AG09319 (cell line): Measurements from ENCODE around the gene TP53INP2.

ENCODE experiments used
- DNase-seq: peaks from one replicate; pipeline ENCODE4 v3.0.0-alpha.2; 2010; ENCODE audit warnings: low read depth; ENCODE audit errors: extremely low read depth
- TF ChIP-seq, protein P1 (sequence below): IDR thresholded peaks from 2 replicates; pipeline ENCODE4 v1.5.1; 2011; ENCODE audit warnings: low read depth, mild to moderate bottlenecking, inconsistent platforms, low read length, moderate library complexity

Gene TP53INP2

GRCh38 chr20:34754611-34755010 lies 50.5 kb downstream of the TP53INP2 start:
- no peak for DNase-seq
- TF ChIP-seq, protein P1, sequence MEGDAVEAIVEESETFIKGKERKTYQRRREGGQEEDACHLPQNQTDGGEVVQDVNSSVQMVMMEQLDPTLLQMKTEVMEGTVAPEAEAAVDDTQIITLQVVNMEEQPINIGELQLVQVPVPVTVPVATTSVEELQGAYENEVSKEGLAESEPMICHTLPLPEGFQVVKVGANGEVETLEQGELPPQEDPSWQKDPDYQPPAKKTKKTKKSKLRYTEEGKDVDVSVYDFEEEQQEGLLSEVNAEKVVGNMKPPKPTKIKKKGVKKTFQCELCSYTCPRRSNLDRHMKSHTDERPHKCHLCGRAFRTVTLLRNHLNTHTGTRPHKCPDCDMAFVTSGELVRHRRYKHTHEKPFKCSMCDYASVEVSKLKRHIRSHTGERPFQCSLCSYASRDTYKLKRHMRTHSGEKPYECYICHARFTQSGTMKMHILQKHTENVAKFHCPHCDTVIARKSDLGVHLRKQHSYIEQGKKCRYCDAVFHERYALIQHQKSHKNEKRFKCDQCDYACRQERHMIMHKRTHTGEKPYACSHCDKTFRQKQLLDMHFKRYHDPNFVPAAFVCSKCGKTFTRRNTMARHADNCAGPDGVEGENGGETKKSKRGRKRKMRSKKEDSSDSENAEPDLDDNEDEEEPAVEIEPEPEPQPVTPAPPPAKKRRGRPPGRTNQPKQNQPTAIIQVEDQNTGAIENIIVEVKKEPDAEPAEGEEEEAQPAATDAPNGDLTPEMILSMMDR = no peak

DNA sequence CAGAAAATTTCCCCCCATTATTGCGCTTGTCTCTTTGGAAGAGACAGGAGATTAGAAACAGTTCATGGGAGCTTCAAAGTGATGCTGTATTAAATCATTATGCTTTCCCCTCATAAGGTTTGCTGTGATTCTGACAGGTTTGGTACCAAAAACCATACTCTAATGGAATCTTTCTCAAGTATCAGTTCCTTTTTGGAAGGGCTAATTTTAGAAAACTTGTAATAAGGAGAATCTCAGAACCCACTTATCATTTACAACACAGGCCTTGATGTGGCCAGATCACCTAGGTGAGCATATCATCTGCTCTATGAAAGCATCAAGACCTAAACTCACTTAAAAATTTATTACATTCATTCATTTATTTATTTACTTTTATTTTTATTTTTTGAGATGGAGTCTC lies 51.2 kb downstream of the TP53INP2 start:
- no peak for DNase-seq
- TF ChIP-seq, protein P1 = no peak

- TF ChIP-seq, protein P1 = no peak
- DNase-seq = no peak
Measured at GRCh38 chr20:34762031-34762555, 57.9 kb downstream of the TP53INP2 start.
